Measurements from ENCODE around the gene SLC7A14.

DNA sequence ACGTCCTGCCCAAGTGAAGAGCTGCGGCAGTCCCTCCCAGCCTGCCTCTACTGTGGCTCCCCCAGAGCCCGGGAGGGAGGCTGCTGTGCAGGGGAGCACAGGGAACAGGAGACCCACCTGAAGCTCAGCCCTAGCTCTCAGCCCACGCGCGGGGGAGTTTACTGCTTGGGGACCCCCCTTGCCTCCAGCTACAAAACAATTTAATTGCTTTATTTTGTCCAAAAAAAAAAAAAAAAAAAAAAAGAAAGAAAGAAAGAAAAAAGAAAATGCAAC is 89.1 kb downstream of the SLC7A14 start:
- TF ChIP-seq, protein P1, sequence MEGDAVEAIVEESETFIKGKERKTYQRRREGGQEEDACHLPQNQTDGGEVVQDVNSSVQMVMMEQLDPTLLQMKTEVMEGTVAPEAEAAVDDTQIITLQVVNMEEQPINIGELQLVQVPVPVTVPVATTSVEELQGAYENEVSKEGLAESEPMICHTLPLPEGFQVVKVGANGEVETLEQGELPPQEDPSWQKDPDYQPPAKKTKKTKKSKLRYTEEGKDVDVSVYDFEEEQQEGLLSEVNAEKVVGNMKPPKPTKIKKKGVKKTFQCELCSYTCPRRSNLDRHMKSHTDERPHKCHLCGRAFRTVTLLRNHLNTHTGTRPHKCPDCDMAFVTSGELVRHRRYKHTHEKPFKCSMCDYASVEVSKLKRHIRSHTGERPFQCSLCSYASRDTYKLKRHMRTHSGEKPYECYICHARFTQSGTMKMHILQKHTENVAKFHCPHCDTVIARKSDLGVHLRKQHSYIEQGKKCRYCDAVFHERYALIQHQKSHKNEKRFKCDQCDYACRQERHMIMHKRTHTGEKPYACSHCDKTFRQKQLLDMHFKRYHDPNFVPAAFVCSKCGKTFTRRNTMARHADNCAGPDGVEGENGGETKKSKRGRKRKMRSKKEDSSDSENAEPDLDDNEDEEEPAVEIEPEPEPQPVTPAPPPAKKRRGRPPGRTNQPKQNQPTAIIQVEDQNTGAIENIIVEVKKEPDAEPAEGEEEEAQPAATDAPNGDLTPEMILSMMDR (conservative IDR thresholded peaks at IDR 0.05; ENCODE audit: low read length), result no peak
- no peak for TF ChIP-seq EZH2phosphoT487 (IDR thresholded peaks at IDR 0.05; ENCODE audit: borderline replicate concordance)
